Memory B cell (primary cell): ENCODE data around the gene CCDC142.

ENCODE experiments used
- ATAC-seq: fragments of 150-1000 bp; cut with Tn5 transposase; 2 replicates; pipeline ENCODE4 v1.10.0; 2021; ENCODE audit warnings: low read depth, mild to moderate bottlenecking, moderate library complexity
- DNase-seq, 2 donors: peaks; one replicate each; pipeline ENCODE4 v3.0.0; 2022; ENCODE audit warnings: low spot score in 2 of 2
- H3K27ac Mint-ChIP-seq: one replicate; pipeline ENCODE4 v1.8.0; 2022; ENCODE audit warnings: mild to moderate bottlenecking, moderate library complexity, mixed read lengths
- H3K27me3 Mint-ChIP-seq: one replicate; pipeline ENCODE4 v1.8.0; 2022; ENCODE audit warnings: mixed read lengths
- H3K36me3 Mint-ChIP-seq: one replicate; pipeline ENCODE4 v1.8.0; 2022; ENCODE audit warnings: mild to moderate bottlenecking, mixed read lengths
- H3K4me1 Mint-ChIP-seq: one replicate; pipeline ENCODE4 v1.8.0; 2022; ENCODE audit warnings: mixed read lengths
- H3K4me3 Mint-ChIP-seq: one replicate; pipeline ENCODE4 v1.8.0; 2022; ENCODE audit warnings: mild to moderate bottlenecking, moderate library complexity, mixed read lengths
- H3K9me3 Mint-ChIP-seq: one replicate; pipeline ENCODE4 v1.8.0; 2022; ENCODE audit warnings: mixed read lengths

Gene CCDC142

GRCh38 chr2:74482801-74483674 lies at the start of gene CCDC142, which contains the start of gene TTC31:
CCDC142 (minus strand) TSS chr2:74482998; CDS start chr2:74482837, 161 bp downstream.
TTC31 (plus strand) TSS chr2:74483081; CDS start chr2:74483096, 15 bp downstream.
- Mint-ChIP-seq H3K36me3 (peaks cover 11% of the 10 kb centered on the region), H3K4me3 (peak within 1 kb of the TSS; percentile 99), H3K27me3 (no peaks in the 10 kb centered on the region), H3K4me1 (peaks cover 18% of the 10 kb centered on the region), H3K9me3 (no peaks in the 10 kb centered on the region), H3K27ac (peak within 1 kb of the TSS; percentile 92)
- ATAC-seq (peak; percentile 93), DNase-seq (peak; percentile 90 to 91)

DNA sequence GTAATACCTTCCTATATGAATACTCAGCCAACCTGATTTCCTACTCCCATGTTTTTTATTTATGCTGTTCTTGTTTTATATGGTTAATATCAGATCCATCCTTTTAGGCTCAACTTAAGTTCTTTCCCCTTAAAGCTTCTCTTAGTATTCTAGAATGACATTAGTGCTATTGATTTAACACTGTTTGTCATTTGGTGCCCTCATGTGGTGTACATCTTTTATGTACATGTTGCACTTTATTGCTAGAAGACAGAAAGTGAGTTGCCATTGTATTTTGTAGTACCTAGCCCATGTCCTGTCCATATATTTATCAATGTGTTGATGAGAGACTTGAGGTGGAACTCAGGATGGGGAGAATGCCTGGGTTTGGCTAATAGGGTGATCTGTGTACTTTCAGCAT lies 49.4 kb upstream of the CCDC142 start:
- H3K36me3 Mint-ChIP-seq = peaks cover 8% of the 10 kb centered on the region
- no peak for DNase-seq
- no peaks in the 10 kb centered on the region for H3K27me3 Mint-ChIP-seq
- peak overlapping the region; percentile 94 for H3K27ac Mint-ChIP-seq
- no peak for ATAC-seq
- peaks cover 36% of the 10 kb centered on the region for H3K4me1 Mint-ChIP-seq
- H3K9me3 Mint-ChIP-seq = no peaks in the 10 kb centered on the region
- peak overlapping the region; percentile 19 for H3K4me3 Mint-ChIP-seq

- Mint-ChIP-seq H3K4me3 (no peak overlapping the region), H3K9me3 (no peaks in the 10 kb centered on the region), H3K27ac (peak overlapping the region; percentile 94), H3K4me1 (peaks cover 39% of the 10 kb centered on the region), H3K27me3 (no peaks in the 10 kb centered on the region), H3K36me3 (peaks cover 12% of the 10 kb centered on the region)
- no peak for DNase-seq
- ATAC-seq = no peak
Measured at GRCh38 chr2:74531666-74532065, 48.9 kb upstream of the CCDC142 start.

DNA sequence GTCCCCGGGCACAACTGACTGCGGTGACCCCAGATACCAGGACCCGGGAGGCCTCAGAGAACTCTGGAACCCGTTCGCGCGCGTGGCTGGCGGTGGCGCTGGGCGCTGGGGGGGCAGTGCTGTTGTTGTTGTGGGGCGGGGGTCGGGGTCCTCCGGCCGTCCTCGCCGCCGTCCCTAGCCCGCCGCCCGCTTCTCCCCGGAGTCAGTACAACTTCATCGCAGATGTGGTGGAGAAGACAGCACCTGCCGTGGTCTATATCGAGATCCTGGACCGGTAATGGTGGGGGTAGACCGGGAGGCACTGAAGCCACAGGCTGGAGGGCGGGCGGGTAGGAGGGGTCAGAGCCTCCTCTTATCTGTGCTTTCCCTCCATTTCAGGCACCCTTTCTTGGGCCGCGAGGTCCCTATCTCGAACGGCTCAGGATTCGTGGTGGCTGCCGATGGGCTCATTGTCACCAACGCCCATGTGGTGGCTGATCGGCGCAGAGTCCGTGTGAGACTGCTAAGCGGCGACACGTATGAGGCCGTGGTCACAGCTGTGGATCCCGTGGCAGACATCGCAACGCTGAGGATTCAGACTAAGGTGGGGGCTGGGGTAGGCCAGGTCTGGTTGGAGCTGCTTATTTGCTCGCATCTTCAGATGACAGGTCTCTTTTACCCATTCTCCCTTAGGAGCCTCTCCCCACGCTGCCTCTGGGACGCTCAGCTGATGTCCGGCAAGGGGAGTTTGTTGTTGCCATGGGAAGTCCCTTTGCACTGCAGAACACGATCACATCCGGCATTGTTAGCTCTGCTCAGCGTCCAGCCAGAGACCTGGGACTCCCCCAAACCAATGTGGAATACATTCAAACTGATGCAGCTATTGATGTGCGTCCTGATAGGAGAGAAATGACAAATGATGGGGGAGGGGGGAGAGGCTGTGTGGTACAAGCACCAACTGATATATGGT lies 47.7 kb upstream of the CCDC142 start:
- peak in 1 of 2 donors; percentile 51 for DNase-seq
- peaks cover 46% of the 10 kb centered on the region for H3K4me1 Mint-ChIP-seq
- H3K27me3 Mint-ChIP-seq = no peaks in the 10 kb centered on the region
- peak overlapping the region; percentile 95 for H3K4me3 Mint-ChIP-seq
- peak; percentile 19 for ATAC-seq
- peaks cover 19% of the 10 kb centered on the region for H3K36me3 Mint-ChIP-seq
- no peaks in the 10 kb centered on the region for H3K9me3 Mint-ChIP-seq
- H3K27ac Mint-ChIP-seq = peak overlapping the region; percentile 94

DNA sequence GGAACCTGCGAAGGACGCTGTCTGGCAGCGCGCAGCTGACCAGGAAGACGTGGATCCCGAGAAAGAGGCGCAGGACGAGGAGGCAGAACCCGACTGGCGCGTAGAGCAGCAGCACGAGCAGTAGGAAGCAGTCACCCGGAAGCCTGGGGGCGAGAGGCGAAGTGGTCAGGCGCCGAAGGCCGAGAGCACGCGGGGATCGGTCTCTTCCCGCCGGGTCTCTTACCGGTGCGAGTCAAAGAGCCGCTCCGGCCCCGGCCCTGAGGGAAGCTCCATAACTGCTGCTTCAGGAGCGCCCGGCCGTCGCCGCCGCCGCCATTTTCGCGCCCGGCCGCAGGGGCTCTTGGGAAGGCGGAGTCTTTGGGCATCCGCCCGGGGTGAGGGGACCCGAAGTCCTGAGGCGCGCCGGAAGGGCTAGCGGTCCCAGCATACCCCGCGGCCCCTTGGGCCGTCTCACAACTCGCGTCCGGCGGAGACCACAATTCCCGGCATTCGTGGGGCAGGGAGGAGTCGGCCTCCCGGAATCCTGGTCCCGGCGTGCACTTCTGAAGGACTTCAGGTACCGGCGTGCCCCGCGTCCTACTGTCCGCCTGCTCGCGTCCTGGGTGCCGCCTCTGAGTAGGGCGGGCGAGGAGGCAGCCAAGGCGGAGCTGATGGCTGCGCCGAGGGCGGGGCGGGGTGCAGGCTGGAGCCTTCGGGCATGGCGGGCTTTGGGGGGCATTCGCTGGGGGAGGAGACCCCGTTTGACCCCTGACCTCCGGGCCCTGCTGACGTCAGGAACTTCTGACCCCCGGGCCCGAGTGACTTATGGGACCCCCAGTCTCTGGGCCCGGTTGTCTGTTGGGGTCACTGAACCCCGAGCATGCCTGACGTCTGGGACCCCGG lies 46.8 kb upstream of the CCDC142 start, which contains the start of the genes AUP1 and HTRA2:
Gene AUP1, minus strand, starts transcription at position 350 of the 882 bp plus-strand sequence. Its CDS starts 77 bp downstream, at position 273.
Gene HTRA2, plus strand, starts transcription at position 577 of the 882 bp plus-strand sequence. Its CDS starts 74 bp downstream, at position 651.
- Mint-ChIP-seq H3K27me3 (no peaks in the 10 kb centered on the region), H3K36me3 (peaks cover 19% of the 10 kb centered on the region), H3K9me3 (no peaks in the 10 kb centered on the region), H3K4me1 (peaks cover 46% of the 10 kb centered on the region), H3K4me3 (peak within 1 kb of the TSS; percentile 95), H3K27ac (peak within 1 kb of the TSS; percentile 94)
- ATAC-seq (peak; percentile 80), DNase-seq (peak; percentile 83 to 86)

DNA sequence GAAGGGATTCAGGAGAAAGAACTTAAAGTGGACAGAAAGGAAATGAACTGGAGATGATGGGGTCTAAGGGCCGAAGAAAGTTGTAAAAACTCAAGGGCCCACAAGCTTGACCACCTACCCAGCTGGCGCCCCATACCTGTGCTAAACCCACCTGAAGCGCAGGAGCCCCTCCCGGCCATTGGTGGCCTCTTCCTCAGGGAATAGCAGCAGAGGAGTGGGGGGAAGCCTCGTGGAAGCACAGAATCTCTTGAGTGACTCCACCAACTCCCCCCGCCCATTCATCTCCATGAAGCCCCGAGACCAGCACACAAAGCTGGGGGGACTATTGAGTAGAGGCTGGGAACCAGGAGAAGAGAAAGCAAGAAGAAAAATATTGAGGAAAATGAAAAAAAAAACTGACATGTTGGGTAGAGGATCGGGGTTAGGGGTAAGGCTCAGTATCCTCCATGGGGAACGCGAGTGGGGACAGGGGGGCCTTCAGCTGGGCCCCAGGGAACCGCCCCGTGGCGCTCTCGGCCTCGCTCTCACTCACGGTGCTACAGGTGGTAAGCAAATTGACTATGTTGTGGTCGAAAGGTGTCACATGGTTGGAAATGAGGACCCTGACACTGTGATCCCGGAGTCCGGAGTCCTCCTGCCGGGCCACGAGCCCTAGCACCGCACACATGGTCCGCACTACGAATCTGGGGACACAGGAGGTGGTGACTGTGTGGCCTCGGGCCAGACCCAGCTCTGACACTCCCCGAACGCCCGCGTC lies 46.0 kb upstream of the CCDC142 start:
- peak overlapping the region; percentile 95 for H3K4me3 Mint-ChIP-seq
- no peaks in the 10 kb centered on the region for H3K9me3 Mint-ChIP-seq
- no peaks in the 10 kb centered on the region for H3K27me3 Mint-ChIP-seq
- DNase-seq (no peak), ATAC-seq (peak; percentile 2)
- H3K27ac Mint-ChIP-seq = peak overlapping the region; percentile 94
- H3K4me1 Mint-ChIP-seq = peaks cover 46% of the 10 kb centered on the region
- H3K36me3 Mint-ChIP-seq = peaks cover 19% of the 10 kb centered on the region

DNA sequence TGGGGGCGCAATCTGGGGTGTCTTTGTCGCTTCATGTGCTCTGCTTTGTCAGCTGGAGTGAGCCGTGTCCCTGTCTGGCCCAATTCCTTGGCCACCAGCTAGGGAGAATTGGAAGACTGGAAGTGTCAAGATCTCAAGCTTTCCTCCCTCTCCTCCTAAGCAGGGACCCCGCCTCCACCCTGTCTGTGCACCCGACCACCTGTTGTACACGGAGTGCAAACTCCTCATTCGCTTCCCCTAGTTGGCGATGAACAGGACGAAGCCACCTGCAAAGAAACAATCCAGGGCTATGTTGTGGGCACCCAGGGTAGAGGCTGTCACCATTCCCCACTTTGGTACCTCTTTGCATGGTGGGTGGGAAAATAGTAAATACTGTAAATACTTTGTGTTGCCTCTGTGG lies 44.9 kb upstream of the CCDC142 start:
- no peak overlapping the region for H3K27ac Mint-ChIP-seq
- no peaks in the 10 kb centered on the region for H3K27me3 Mint-ChIP-seq
- peak overlapping the region; percentile 95 for H3K4me3 Mint-ChIP-seq
- H3K4me1 Mint-ChIP-seq = peaks cover 46% of the 10 kb centered on the region
- ATAC-seq (no peak), DNase-seq (no peak)
- H3K9me3 Mint-ChIP-seq = no peaks in the 10 kb centered on the region
- peaks cover 19% of the 10 kb centered on the region for H3K36me3 Mint-ChIP-seq

GRCh38 chr2:74526649-74527230 lies 43.9 kb upstream of the CCDC142 start:
- Mint-ChIP-seq H3K27me3 (no peaks in the 10 kb centered on the region), H3K27ac (peak overlapping the region; percentile 70), H3K4me3 (no peak overlapping the region), H3K9me3 (no peaks in the 10 kb centered on the region), H3K4me1 (peaks cover 40% of the 10 kb centered on the region), H3K36me3 (peaks cover 19% of the 10 kb centered on the region)
- DNase-seq (no peak), ATAC-seq (no peak)

DNA sequence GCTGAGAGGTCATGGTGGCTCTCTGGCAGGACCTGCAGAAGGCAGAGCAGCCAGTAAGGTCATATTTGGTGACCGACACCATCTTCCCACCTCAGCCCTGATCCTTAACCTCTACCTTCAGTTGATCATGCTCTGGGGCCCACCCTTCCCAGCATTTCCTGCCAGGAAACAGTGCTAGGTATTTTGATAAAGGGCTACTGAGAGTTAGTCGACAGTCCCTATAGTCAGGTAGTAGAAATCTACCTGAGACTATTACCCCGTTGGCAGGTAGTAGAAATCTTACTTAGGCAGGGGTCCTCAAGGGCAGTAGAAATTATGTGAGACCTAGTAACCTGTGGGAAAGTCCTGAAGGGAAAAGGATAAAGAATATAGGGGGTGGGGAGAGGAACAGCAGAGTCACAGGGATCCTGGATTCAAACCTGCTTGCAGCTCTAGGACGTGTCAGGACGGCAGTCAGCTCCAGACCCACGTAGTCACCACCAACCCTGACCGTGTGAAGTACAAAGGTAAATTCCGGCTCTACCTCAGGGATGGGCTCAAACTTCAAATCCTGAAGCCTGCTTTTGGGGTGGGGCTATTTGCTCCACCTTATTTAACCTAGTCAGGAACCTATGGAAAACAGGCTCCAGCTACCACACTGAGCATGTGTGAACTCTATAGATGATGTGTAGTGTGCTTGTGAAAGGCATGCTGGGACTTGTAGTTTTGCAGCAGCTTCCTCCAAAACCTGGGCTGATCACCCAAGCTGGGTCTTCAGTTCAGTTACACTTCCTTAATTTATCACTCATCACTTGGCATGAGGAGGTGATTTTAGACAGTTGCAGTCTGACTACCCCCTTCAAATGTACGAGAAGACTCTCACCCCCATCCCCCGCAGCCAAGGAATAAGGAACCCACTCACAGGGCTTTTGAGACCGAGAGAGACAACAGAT lies 43.2 kb upstream of the CCDC142 start, which contains the start of gene DQX1:
Gene DQX1, minus strand, starts transcription at position 515 of the 932 bp plus-strand sequence. Its CDS starts 502 bp downstream, at position 13.
- H3K27ac Mint-ChIP-seq = peak within 1 kb of the TSS; percentile 70
- no peaks in the 10 kb centered on the region for H3K27me3 Mint-ChIP-seq
- H3K9me3 Mint-ChIP-seq = no peaks in the 10 kb centered on the region
- no peak within 1 kb of the TSS for H3K4me3 Mint-ChIP-seq
- ATAC-seq (peak; percentile 31), DNase-seq (peak in 1 of 2 donors; percentile 48)
- peaks cover 19% of the 10 kb centered on the region for H3K36me3 Mint-ChIP-seq
- peaks cover 33% of the 10 kb centered on the region for H3K4me1 Mint-ChIP-seq

DNA sequence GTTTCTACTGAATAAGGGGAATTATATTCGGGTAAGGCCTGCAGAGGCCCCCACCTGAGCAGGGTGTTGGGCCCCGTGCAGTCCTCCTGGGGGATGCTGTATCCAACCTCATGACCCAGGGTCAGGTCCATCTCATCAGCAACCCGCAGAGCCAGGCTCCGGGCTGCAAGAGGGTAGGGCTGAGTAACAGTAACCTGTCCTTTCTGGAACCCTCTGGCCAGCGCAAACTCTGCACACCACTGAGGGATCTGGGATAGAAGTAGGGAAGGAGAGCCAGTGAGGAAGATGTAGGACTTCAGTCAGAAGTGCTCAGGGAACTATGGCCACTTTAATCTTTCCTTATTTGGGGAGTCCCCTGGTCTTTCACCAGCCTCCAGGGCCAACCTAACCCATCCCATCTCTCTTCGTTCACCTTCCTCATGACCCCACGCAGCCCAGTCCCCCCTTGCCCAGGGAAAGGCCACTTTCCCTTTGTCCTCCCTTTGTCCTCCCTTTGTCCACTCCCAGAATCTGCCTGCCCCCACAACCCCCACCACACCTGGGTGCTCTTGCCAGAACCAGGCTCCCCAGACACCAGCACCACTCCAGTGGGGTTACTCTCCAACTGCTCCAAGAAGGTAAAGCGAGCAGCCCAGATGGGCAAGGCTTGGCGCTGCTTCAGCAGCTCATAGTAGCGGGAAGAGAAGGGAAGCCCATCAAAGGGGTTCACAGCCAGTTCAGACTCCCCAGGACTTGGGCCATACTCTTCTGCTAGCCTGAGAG lies 42.3 kb upstream of the CCDC142 start:
- ATAC-seq (no peak), DNase-seq (no peak)
- Mint-ChIP-seq H3K27me3 (peaks cover 3% of the 10 kb centered on the region), H3K36me3 (peaks cover 19% of the 10 kb centered on the region), H3K4me1 (peaks cover 27% of the 10 kb centered on the region), H3K9me3 (no peaks in the 10 kb centered on the region), H3K4me3 (no peak overlapping the region), H3K27ac (no peak overlapping the region)

- H3K4me3 Mint-ChIP-seq = no peak overlapping the region
- no peak for DNase-seq
- no peak for ATAC-seq
- no peak overlapping the region for H3K27ac Mint-ChIP-seq
- no peaks in the 10 kb centered on the region for H3K9me3 Mint-ChIP-seq
- H3K4me1 Mint-ChIP-seq = peaks cover 27% of the 10 kb centered on the region
- H3K36me3 Mint-ChIP-seq = peaks cover 19% of the 10 kb centered on the region
- H3K27me3 Mint-ChIP-seq = peaks cover 8% of the 10 kb centered on the region
Measured at GRCh38 chr2:74524005-74524404, 41.2 kb upstream of the CCDC142 start.
